ENCODE measurements around the gene TTLL5.

- no peak for TF ChIP-seq TEAD4 (IDR thresholded peaks at IDR 0.05)
- no peak for TF ChIP-seq RAD21 (IDR thresholded peaks at IDR 0.05; ENCODE audit: low read depth)
- no peak for TF ChIP-seq MAX (IDR thresholded peaks at IDR 0.05)
- TF ChIP-seq TAF1 (IDR thresholded peaks at IDR 0.05; ENCODE audit: low read depth): no peak
- TF ChIP-seq TCF12 (IDR thresholded peaks at IDR 0.05; ENCODE audit: low read depth): no peak
- TF ChIP-seq FOXM1 (IDR thresholded peaks at IDR 0.05; ENCODE audit: borderline replicate concordance, low read depth): no peak
- TF ChIP-seq ZBTB7A (IDR thresholded peaks at IDR 0.05; ENCODE audit: low read depth): no peak
- no peak for TF ChIP-seq CEBPB (IDR thresholded peaks at IDR 0.05)
- no peak for TF ChIP-seq REST (IDR thresholded peaks at IDR 0.05; ENCODE audit: low read depth)
- no peak for TF ChIP-seq CREB1 (IDR thresholded peaks at IDR 0.05; ENCODE audit: low read depth)
- no peak for TF ChIP-seq NFIC (IDR thresholded peaks at IDR 0.05)
- no peak for TF ChIP-seq EP300 (IDR thresholded peaks at IDR 0.05; ENCODE audit: borderline replicate concordance)
- TF ChIP-seq YY1 (IDR thresholded peaks at IDR 0.05; ENCODE audit: low read depth): no peak
- TF ChIP-seq USF1 (IDR thresholded peaks at IDR 0.05): no peak
These were observed 190.5 kb downstream of the TTLL5 start for GRCh38 chr14:75851574-75851866.
